Spleen (tissue), 11 donors: ENCODE data around the gene STK4. TPM values are rescaled to one million over a fixed set of nuclear protein-coding genes. Genes with fewer than 3 reads are reported as not detected.

Experiments
- DNase-seq: peaks from one replicate; pipeline ENCODE4 v3.0.0-alpha.2; 2020
- H3K27ac ChIP-seq, 8 donors: fragments of 200-600 bp; sonication (generic) in 7 of 8; 1 replicate in 4 of 8; 2 replicates in 4 of 8; pipeline versions ENCODE4 v1.5.0 to v1.8.0; 2016 to 2021; ENCODE audit warnings: inconsistent platforms in 4 of 8, mild to moderate bottlenecking in 4 of 8, moderate library complexity in 1 of 8
- H3K27me3 ChIP-seq, 7 donors: fragments of 200-600 bp; sonication (generic) in 6 of 7; replicated peaks in 1 of 7; 1 replicate in 4 of 7; 2 replicates in 3 of 7; pipeline versions ENCODE4 v1.5.0 to v1.8.0; 2016 to 2021; ENCODE audit warnings: inconsistent platforms in 3 of 7, mild to moderate bottlenecking in 1 of 7
- H3K36me3 ChIP-seq, 6 donors: fragments of 200-600 bp; sonication (generic) in 5 of 6; 1 replicate in 4 of 6; 2 replicates in 2 of 6; pipeline versions ENCODE4 v1.5.0 to v1.8.0; 2016 to 2021; ENCODE audit warnings: inconsistent platforms in 2 of 6
- H3K4me1 ChIP-seq, 6 donors: fragments of 200-600 bp; sonication (generic) in 5 of 6; 1 replicate in 3 of 6; 2 replicates in 3 of 6; pipeline versions ENCODE4 v1.5.0 to v1.8.0; 2016 to 2021; ENCODE audit warnings: inconsistent platforms in 3 of 6
- H3K4me3 ChIP-seq, 8 donors: fragments of 200-600 bp; sonication (generic) in 7 of 8; 1 replicate in 4 of 8; 2 replicates in 4 of 8; pipeline versions ENCODE4 v1.5.0 to v1.8.0; 2016 to 2021; ENCODE audit warnings: inconsistent platforms in 4 of 8, mild to moderate bottlenecking in 4 of 8, moderate library complexity in 2 of 8
- H3K9me3 ChIP-seq, 8 donors: fragments of 200-600 bp; sonication (generic) in 7 of 8; 1 replicate in 4 of 8; 2 replicates in 4 of 8; pipeline versions ENCODE4 v1.5.0 to v1.8.0; 2016 to 2021; ENCODE audit warnings: inconsistent platforms in 4 of 8
- POLR2A ChIP-seq, 3 donors: fragments of 450-650 bp; IDR thresholded peaks; one replicate each; pipeline ENCODE4 v1.5.1; 2017; ENCODE audit warnings: antibody characterized with exemption in 3 of 3, mild to moderate bottlenecking in 1 of 3
- POLR2AphosphoS5 ChIP-seq, 3 donors: sonication (generic); formaldehyde crosslinking; IDR thresholded peaks; one replicate each; pipeline ENCODE4 v1.5.1; 2017; ENCODE audit warnings: antibody characterized with exemption in 3 of 3
- WGBS, 5 donors: extraction: QIAGEN DNeasy Blood & Tissue Kit in 3 of 5; methylation state at CpG; one replicate each; pipeline versions ENCODE4 v1.1.5 to v1.1.7; 2013 to 2018; 5-methylcytosine and 5-hydroxymethylcytosine counted together
- intact Hi-C: fragments of 100-400 bp; cut with DNase I; formaldehyde crosslinking; loops from one replicate; pipeline ENCODE4 v1.15.0; 2023; ENCODE audit warnings: low total_unique reads
- polyA plus RNA-seq, 3 donors: library from polyadenylated mRNA; stranded (reverse); fragments of 200-250 nt; gene quantifications; one replicate each; pipeline ENCODE4 v1.2.1, GENCODE V29; 2013
- total RNA-seq, 7 donors: library from RNA; depleted of rRNA in 3 of 7; stranded (reverse); fragments of >200 nt in 3 of 7; fragmentation: NEBNext Ultra II Directional in 4 of 7; extraction: Animal tissue kit (Norgen Biotek cat#: 25700) in 4 of 7; gene quantifications; one replicate each; pipeline versions ENCODE4 v1.1.0 to v1.2.1, GENCODE V29; 2016 to 2021
- TF ChIP-seq, protein P1 (sequence below), 11 experiments: fragments of 200-600 bp in 7 of 11; fragments of 450-650 bp in 4 of 11; sonication (generic) in 4 of 11; IDR thresholded peaks in 8 of 11; conservative IDR thresholded peaks in 3 of 11; 1 replicate in 7 of 11; 2 replicates in 4 of 11; pipeline versions ENCODE4 v1.4.0 to v1.8.0; 2016 to 2021; ENCODE audit warnings: antibody characterized with exemption in 11 of 11, inconsistent platforms in 4 of 11, mild to moderate bottlenecking in 1 of 11
- donor health status: healthy with polysubstance abuse.
- donor health status: DM: no; HTN: no; CAD: no; lungs with moderate emphysema.
- donor health status: DM: no; HTN: no; CAD: no.
- donor health status: Bipolar disorder and iron deficiency.
- donor health status: healthy.
- donor health status: DM: no; HTN: no; CAD: no.
- donor health status: DM: yes; HTN: yes; CAD: no.

Gene STK4
- total and polyA plus RNA-seq, 10 donors = 19.0 to 241 (median 124) TPM

DNA sequence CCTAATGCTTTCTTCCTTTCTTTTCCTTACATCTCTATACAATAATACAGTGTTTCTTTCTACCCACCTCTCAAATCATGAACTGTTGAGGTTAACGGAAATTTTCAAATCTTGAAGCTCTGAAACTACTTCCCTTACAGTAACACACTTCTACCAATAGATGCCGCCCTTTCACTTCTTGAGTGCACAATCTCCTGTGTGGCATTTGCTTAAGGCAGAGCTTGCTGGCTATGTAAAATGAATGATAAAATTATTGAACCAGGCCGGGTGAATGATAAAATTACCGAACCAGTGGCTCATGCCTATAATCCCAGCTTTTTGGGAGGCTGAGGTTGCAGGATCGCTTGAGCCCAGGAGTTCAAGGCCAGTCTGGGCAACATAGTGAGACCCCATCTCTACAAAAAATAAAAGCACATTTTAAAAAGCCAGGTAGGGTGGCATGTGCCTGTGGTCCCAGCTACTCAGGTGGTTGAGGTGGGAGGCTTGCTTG lies 77.8 kb downstream of the STK4 start:
- intact Hi-C loops = no loop called here
- WGBS, 5 donors = 47 to 60% (median 52%) methylated on average over 5 of the region's 5 CpGs
- Histone ChIP-seq H3K27ac (no peak overlapping the region), H3K27me3 (no peaks in the 10 kb centered on the region), H3K4me1 (peaks cover 2 to 87% (median 59%) of the 10 kb centered on the region in 6 donors), H3K4me3 (no peak overlapping the region), H3K9me3 (no peaks in the 10 kb centered on the region), H3K36me3 (peaks cover 0 to 64% (median 8%) of the 10 kb centered on the region in 6 donors)
- TF ChIP-seq, protein P1, sequence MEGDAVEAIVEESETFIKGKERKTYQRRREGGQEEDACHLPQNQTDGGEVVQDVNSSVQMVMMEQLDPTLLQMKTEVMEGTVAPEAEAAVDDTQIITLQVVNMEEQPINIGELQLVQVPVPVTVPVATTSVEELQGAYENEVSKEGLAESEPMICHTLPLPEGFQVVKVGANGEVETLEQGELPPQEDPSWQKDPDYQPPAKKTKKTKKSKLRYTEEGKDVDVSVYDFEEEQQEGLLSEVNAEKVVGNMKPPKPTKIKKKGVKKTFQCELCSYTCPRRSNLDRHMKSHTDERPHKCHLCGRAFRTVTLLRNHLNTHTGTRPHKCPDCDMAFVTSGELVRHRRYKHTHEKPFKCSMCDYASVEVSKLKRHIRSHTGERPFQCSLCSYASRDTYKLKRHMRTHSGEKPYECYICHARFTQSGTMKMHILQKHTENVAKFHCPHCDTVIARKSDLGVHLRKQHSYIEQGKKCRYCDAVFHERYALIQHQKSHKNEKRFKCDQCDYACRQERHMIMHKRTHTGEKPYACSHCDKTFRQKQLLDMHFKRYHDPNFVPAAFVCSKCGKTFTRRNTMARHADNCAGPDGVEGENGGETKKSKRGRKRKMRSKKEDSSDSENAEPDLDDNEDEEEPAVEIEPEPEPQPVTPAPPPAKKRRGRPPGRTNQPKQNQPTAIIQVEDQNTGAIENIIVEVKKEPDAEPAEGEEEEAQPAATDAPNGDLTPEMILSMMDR (IDR thresholded peaks at IDR 0.05 in 8 of 11, conservative IDR thresholded peaks at IDR 0.05 in 3 of 11) = peak; percentile 45 to 84 (median 77)
- TF ChIP-seq POLR2A (IDR thresholded peaks at IDR 0.05) = no peak
- DNase-seq = no peak

DNA sequence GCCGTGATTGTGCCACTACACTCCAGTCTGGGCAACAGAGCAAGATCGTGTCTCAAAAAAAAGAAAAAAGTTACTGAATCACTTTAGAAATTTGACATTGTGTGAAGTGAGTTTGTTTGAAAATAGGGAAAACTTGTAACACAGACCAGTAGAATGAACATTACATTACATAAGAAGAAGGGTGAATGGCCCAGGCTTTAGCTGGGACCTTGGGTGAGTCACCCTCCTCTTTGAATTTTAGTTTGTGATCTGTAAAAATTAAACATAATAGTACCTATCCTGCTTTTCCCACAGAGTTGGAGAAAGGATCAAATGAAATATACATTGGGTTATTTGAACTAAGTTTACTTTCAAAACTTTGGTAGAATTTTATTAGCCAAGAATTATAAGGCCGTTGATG lies 78.3 kb downstream of the STK4 start:
- WGBS, 5 donors = 95 to 99% (median 96%) methylated on average over 3 of the region's 3 CpGs
- TF ChIP-seq POLR2AphosphoS5 (IDR thresholded peaks at IDR 0.05) (no peak), POLR2A (IDR thresholded peaks at IDR 0.05) (no peak)
- TF ChIP-seq, protein P1 (IDR thresholded peaks at IDR 0.05 in 8 of 11, conservative IDR thresholded peaks at IDR 0.05 in 3 of 11) = no peak
- no peaks in the 10 kb centered on the region for H3K27me3 ChIP-seq
- H3K36me3 ChIP-seq = peaks cover 0 to 69% (median 8%) of the 10 kb centered on the region in 6 donors
- no peak overlapping the region for H3K27ac ChIP-seq
- intact Hi-C loops = no loop called here
- DNase-seq = no peak
- H3K4me1 ChIP-seq = peaks cover 6 to 87% (median 59%) of the 10 kb centered on the region in 6 donors
- H3K9me3 ChIP-seq = no peaks in the 10 kb centered on the region
- H3K4me3 ChIP-seq = no peak overlapping the region

DNA sequence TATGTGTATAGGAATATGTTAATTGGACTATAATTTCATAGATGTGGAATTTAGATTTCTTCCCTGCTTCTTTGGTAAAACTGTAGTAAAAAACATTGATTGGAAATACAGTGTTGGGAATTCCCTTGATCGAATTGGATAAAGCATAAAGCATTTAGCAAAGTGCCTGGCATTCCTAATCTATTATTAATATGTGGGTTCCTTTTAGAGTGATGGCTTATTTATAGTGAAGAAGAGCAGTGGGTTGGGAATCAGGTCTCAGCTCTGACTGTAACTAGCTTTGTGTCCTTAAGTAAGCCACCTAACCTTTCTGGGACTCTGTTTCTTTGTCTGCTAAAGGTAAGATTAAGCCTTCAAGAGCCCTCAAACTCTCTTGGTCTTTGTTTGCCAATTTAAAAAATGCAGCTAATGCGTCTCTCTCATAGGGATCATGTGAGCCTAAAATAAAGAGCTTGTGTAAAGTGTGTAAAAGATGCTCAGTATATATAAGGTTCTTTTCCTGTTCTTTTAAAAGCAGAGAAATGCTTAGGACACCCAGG lies 81.3 kb downstream of the STK4 start:
- no peak for DNase-seq
- no peaks in the 10 kb centered on the region for H3K9me3 ChIP-seq

DNA sequence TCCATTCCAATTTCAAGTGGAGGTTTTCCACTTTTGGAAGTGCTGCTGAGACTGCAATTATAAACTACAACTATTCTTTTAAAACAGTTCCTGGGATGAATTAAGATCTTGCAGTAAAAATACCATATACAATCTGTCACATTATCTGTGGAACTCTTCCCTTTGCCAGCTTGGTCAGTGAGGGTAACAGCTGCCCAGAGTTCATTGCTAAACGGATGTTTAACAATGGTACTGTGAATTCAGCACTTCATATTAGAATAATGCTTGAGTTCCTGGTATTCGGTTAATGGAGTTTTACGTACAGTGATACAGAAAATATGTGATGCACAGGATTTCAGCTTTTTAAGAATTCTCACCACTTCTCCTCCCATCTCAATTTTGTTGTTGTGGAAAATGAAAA lies 83.1 kb downstream of the STK4 start:
- intact Hi-C loops = no loop called here
- Histone ChIP-seq H3K27ac (peak overlapping the region in 6 of 8 donors; percentile 23 to 78 (median 52)), H3K4me3 (no peak overlapping the region), H3K27me3 (no peaks in the 10 kb centered on the region), H3K9me3 (no peaks in the 10 kb centered on the region), H3K36me3 (peaks cover 0 to 66% (median 16%) of the 10 kb centered on the region in 6 donors), H3K4me1 (peaks cover 37 to 92% (median 73%) of the 10 kb centered on the region in 6 donors)
- no peak for DNase-seq
- TF ChIP-seq POLR2AphosphoS5 (IDR thresholded peaks at IDR 0.05) = no peak
- no peak for TF ChIP-seq POLR2A (IDR thresholded peaks at IDR 0.05)
- TF ChIP-seq, protein P1 (IDR thresholded peaks at IDR 0.05 in 8 of 11, conservative IDR thresholded peaks at IDR 0.05 in 3 of 11) = no peak
- WGBS, 5 donors = 55 to 70% (median 65%) methylated on average over 3 of the region's 3 CpGs

More for the DNA sequence above, 81.3 kb downstream of the STK4 start:
- H3K4me1 ChIP-seq = peaks cover 29 to 87% (median 67%) of the 10 kb centered on the region in 6 donors
- WGBS, 5 donors = 94 to 99% (median 98%) methylated on average over 2 of the region's 2 CpGs
- H3K27me3 ChIP-seq = no peaks in the 10 kb centered on the region
- TF ChIP-seq, protein P1 (IDR thresholded peaks at IDR 0.05 in 8 of 11, conservative IDR thresholded peaks at IDR 0.05 in 3 of 11) = no peak
- no peak for TF ChIP-seq POLR2AphosphoS5 (IDR thresholded peaks at IDR 0.05)
- TF ChIP-seq POLR2A (IDR thresholded peaks at IDR 0.05) = no peak
- no peak overlapping the region for H3K4me3 ChIP-seq
- no peak overlapping the region for H3K27ac ChIP-seq
- intact Hi-C loops = no loop called here
- H3K36me3 ChIP-seq = peaks cover 0 to 61% (median 9%) of the 10 kb centered on the region in 6 donors
